K562 (cell line): Measurements from ENCODE around the gene DLK2. TPM values are rescaled to one million over a fixed set of nuclear protein-coding genes. Genes with fewer than 3 reads are reported as not detected.

Experiments
- ATAC-seq: fragments of 200-7000 bp; cut with Tn5 transposase; 3 replicates; pipeline ENCODE4 v1.9.1; 2020; ENCODE audit warnings: moderate library complexity
- BruUV-seq: library from RNA; stranded (reverse); fragments of 400-500 nt; replicated peaks from 2 replicates; lab custom pipeline; 2021; lab: Mats Ljungman, UMichigan
- CTCF ChIA-PET: fragments of 300-600 bp; formaldehyde crosslinking; extraction: SDS; loops from one replicate; lab custom pipeline; 2021; ENCODE audit warnings: low intra/inter-chr PET ratio; lab: Yijun Ruan, JAX
- POLR2A ChIA-PET: fragments of 300-600, 350-650 bp; sonication (Branson Sonifier 250); formaldehyde crosslinking; extraction: SDS; loops from one replicate; lab custom pipeline; 2021; ENCODE audit warnings: antibody characterized with exemption, inconsistent platforms; lab: Yijun Ruan, JAX
- DNase-seq, 4 experiments: peaks; one replicate each; pipeline versions ENCODE4 v3.0.0 to v3.0.0-alpha.2; 2011 to 2018; ENCODE audit warnings: low spot score in 3 of 4, mixed read lengths in 3 of 4; ENCODE audit errors: extremely low read depth in 1 of 4
- FAIRE-seq: peaks from 2 replicates; lab custom pipeline; 2011; peaks lifted over from hg19 to GRCh38; lab: Jason Lieb, UNC
- H2AFZ ChIP-seq: 2 replicates; pipeline ENCODE4 v1.6.0; 2011; ENCODE audit warnings: low read depth, low read length, control low read depth, inconsistent platforms
- H3K27ac ChIP-seq: fragments of 200-600 bp; 3 replicates; pipeline ENCODE4 v1.8.0; 2011; ENCODE audit warnings: low read depth, mild to moderate bottlenecking, control low read depth, inconsistent platforms, low read length, moderate library complexity, mixed read lengths; ENCODE audit errors: extremely low read depth
- H3K27me3 ChIP-seq, 2 experiments: fragments of 300-600 bp in 1 of 2; 2 replicates in 1 of 2; 3 replicates in 1 of 2; pipeline versions ENCODE4 v1.6.0 to v1.8.0; 2011; ENCODE audit warnings: inconsistent platforms in 2 of 2, low read length in 2 of 2, mild to moderate bottlenecking in 1 of 2, mixed read lengths in 1 of 2, moderate library complexity in 1 of 2; ENCODE audit not compliant: control insufficient read depth in 2 of 2, insufficient read depth in 2 of 2
- H3K36me3 ChIP-seq: fragments of 300-600 bp; 3 replicates; pipeline ENCODE4 v1.8.0; 2011; ENCODE audit warnings: mild to moderate bottlenecking, low read length, inconsistent platforms; ENCODE audit not compliant: control insufficient read depth, insufficient read depth
- H3K4me1 ChIP-seq, 2 experiments: fragments of 200-600 bp in 1 of 2; replicated peaks in 1 of 2; 2 replicates in 1 of 2; 3 replicates in 1 of 2; pipeline versions ENCODE4 v1.5.1 to v1.8.0; 2011; ENCODE audit warnings: inconsistent platforms in 2 of 2, low read length in 2 of 2, mild to moderate bottlenecking in 1 of 2, mixed read lengths in 1 of 2, moderate library complexity in 1 of 2; ENCODE audit not compliant: control insufficient read depth in 2 of 2, insufficient read depth in 2 of 2
- H3K4me2 ChIP-seq: 2 replicates; pipeline ENCODE4 v1.6.1; 2011; ENCODE audit warnings: low read length, control low read depth, inconsistent platforms, mixed read lengths; ENCODE audit not compliant: insufficient read depth
- H3K4me3 ChIP-seq: fragments of 200-600 bp; sonication (generic), shearing (Covaris generic); 2 replicates; pipeline ENCODE4 v1.5.1; 2016; ENCODE audit warnings: control low read depth, inconsistent platforms
- H3K79me2 ChIP-seq: fragments of 200-600 bp; 3 replicates; pipeline ENCODE4 v1.8.0; 2011; ENCODE audit warnings: low read length, inconsistent platforms; ENCODE audit not compliant: control insufficient read depth, insufficient read depth
- H3K9ac ChIP-seq, 2 experiments: 2 replicates each; pipeline versions ENCODE4 v1.6.0 to v1.6.1; 2011; ENCODE audit warnings: low read depth in 2 of 2, low read length in 2 of 2, control low read depth in 1 of 2, inconsistent platforms in 1 of 2, mild to moderate bottlenecking in 1 of 2, mixed read lengths in 1 of 2; ENCODE audit not compliant: insufficient read depth in 1 of 2
- H3K9me1 ChIP-seq: one replicate; pipeline ENCODE4 v1.6.0; 2011; ENCODE audit warnings: inconsistent platforms, mild to moderate bottlenecking, low read length, moderate library complexity; ENCODE audit not compliant: control insufficient read depth, insufficient read depth
- H3K9me3 ChIP-seq: replicated peaks from 2 replicates; pipeline ENCODE4 v1.5.1; 2011; ENCODE audit warnings: low read depth, low read length, inconsistent platforms; ENCODE audit not compliant: control insufficient read depth, insufficient read depth
- H4K20me1 ChIP-seq: replicated peaks from 2 replicates; pipeline ENCODE4 v1.6.1; 2011; ENCODE audit warnings: low read length, inconsistent platforms, mixed read lengths; ENCODE audit not compliant: control insufficient read depth, insufficient read depth
- CBX3 ChIP-seq, 2 experiments: IDR thresholded peaks; 1 replicate in 1 of 2; 2 replicates in 1 of 2; pipeline ENCODE4 v1.6.1; 2012; ENCODE audit warnings: inconsistent platforms in 2 of 2, low read length in 2 of 2, borderline replicate concordance in 1 of 2, control low read depth in 1 of 2
- WGBS: fragments of 100-300 bp; shearing (Covaris generic); methylation state at CpG from one replicate; pipeline ENCODE4 v1.1.6; 2016; ENCODE audit warnings: low coverage, mixed read lengths; ENCODE audit not compliant: insufficient coverage; ENCODE audit errors: missing lambda C conversion rate; 5-methylcytosine and 5-hydroxymethylcytosine counted together
- in situ Hi-C: fragments of 300-500 bp; cut with MboI; formaldehyde crosslinking; loops from 4 replicates; pipeline ENCODE4 v1.15.0; 2018; ENCODE audit warnings: inconsistent platforms, mixed read lengths
- intact Hi-C: fragments of 100-400 bp; cut with micrococcal nuclease; formaldehyde crosslinking; loops from 2 replicates; pipeline ENCODE4 v1.14.2; 2022
- polyA plus RNA-seq, 8 experiments: library from polyadenylated mRNA; depleted of rRNA in 4 of 8; stranded (reverse) in 5 of 8; unstranded in 3 of 8; fragments of >200 nt; fragmentation: Nextera tagmentation in 2 of 8; fragmentation: Illumina TruSeq in 1 of 8; extraction: Ambion mirVana in 2 of 8; extraction: Trizol in 1 of 8; gene quantifications; 2 replicates each; pipeline versions ENCODE4 v1.2.1 to v1.2.3, GENCODE V29; 2011 to 2014; ENCODE audit warnings: inconsistent platforms in 1 of 8, missing spikeins in 1 of 8
- total RNA-seq, 7 experiments: library from RNA; depleted of rRNA in 6 of 7; stranded (reverse); fragments of >200 nt in 6 of 7; fragmentation: Illumina TruSeq in 2 of 7; extraction: Trizol in 2 of 7; gene quantifications; 2 replicates each; pipeline versions ENCODE4 v1.2.1 to v1.2.3, GENCODE V29; 2011 to 2021; ENCODE audit warnings: low replicate concordance in 1 of 7
- TF ChIP-seq, protein P1 (sequence below), 3 experiments: IDR thresholded peaks in 2 of 3; conservative IDR thresholded peaks in 1 of 3; 2 replicates each; pipeline ENCODE4 v1.5.1; 2011 to 2012; ENCODE audit warnings: low read length in 3 of 3, mild to moderate bottlenecking in 3 of 3, control low read depth in 2 of 3, improper control_type of control experiment in 1 of 3, inconsistent platforms in 1 of 3, low read depth in 1 of 3, mixed read lengths in 1 of 3, moderate library complexity in 1 of 3; ENCODE audit not compliant: insufficient read depth in 2 of 3

Gene DLK2
- total and polyA plus RNA-seq, 9 of the 15 experiments (the other 6 are each of a cell fraction or from before 2014, with no cell fraction given), result 0.11 to 0.53 (median 0.29) TPM; not detected in 3

DNA sequence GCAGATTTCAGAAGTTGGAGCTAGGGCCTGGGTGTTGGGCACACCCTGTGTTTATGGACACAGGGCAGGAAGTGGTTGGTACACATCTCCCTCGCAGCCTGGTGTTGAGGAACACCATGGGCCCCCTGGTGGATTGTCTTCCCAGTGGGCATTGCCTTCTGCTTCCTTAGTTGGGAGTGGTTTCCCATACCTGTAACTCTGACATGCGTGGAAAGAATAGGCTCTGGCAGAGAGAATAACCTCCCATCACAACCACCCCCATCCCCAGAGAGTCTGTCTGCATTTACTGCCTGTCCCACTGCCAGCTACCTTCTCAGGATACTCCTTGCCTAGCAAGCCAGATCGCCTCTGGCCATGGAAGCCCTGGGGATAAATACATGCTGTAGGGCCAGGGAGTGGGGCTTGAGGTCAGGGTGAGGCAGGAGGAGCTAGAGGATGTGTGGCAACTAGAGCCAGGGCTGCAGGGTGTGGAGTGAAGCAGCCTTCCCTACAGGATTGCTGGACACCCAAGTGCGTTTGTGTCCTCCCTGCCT lies 40.1 kb upstream of the DLK2 start:
- H3K9me1 ChIP-seq, result peaks cover 3% of the 10 kb centered on the region
- in situ Hi-C loops (no loop called here), intact Hi-C loops (no loop called here)
- no peak overlapping the region for H3K4me3 ChIP-seq
- BruUV-seq, result no TSS peak
- 0 out of 3 replicates have a peak, but pooled peaks cover 3% of the 10 kb centered on the region for H3K79me2 ChIP-seq
- ATAC-seq (peak; percentile 5; the same call in 1 of the 3 replicates), FAIRE-seq (no peak), DNase-seq (no peak)
- H3K27me3 ChIP-seq, result no peaks in the 10 kb centered on the region
- no peak overlapping the region for H3K27ac ChIP-seq
- POLR2A ChIA-PET, result interaction anchor here (0.5 to 8.5 kb wide), 8 partner anchors 8 to 441 kb away, joined by 3 to 54 read pairs (median 4); partner anchors contain the start of gene LRRC73
- H3K9me3 ChIP-seq, result no peaks in the 10 kb centered on the region
- CTCF ChIA-PET, result interaction anchor here (0.7 to 0.9 kb wide), 2 partner anchors 41 to 592 kb away, joined by 3 to 4 read pairs; no protein-coding TSS in a partner anchor
- H3K4me1 ChIP-seq, result peaks cover 16 to 28% of the 10 kb centered on the region in 2 experiments
- H2AFZ ChIP-seq, result no peak overlapping the region
- no peak overlapping the region for H3K4me2 ChIP-seq
- TF ChIP-seq CBX3 (IDR thresholded peaks at IDR 0.05; ENCODE audit: borderline replicate concordance in 1 of 2, low read length in 2 of 2), result no peak
- TF ChIP-seq, protein P1, sequence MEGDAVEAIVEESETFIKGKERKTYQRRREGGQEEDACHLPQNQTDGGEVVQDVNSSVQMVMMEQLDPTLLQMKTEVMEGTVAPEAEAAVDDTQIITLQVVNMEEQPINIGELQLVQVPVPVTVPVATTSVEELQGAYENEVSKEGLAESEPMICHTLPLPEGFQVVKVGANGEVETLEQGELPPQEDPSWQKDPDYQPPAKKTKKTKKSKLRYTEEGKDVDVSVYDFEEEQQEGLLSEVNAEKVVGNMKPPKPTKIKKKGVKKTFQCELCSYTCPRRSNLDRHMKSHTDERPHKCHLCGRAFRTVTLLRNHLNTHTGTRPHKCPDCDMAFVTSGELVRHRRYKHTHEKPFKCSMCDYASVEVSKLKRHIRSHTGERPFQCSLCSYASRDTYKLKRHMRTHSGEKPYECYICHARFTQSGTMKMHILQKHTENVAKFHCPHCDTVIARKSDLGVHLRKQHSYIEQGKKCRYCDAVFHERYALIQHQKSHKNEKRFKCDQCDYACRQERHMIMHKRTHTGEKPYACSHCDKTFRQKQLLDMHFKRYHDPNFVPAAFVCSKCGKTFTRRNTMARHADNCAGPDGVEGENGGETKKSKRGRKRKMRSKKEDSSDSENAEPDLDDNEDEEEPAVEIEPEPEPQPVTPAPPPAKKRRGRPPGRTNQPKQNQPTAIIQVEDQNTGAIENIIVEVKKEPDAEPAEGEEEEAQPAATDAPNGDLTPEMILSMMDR (IDR thresholded peaks at IDR 0.05 in 2 of 3, conservative IDR thresholded peaks at IDR 0.05 in 1 of 3; ENCODE audit: insufficient read depth in 2 of 3, low read depth in 1 of 3, low read length in 3 of 3), result peak; percentile 13 to 28 (median 22); a peak in 1 of 6 replicates
- peak overlapping the region in 1 of 2 experiments; percentile 32; a peak in 1 of 4 replicates for H3K9ac ChIP-seq
- WGBS, result 92% methylated on average over 4 of the region's 4 CpGs
- peaks cover 30% of the 10 kb centered on the region; the same call in 2 of the 3 replicates for H3K36me3 ChIP-seq
- peaks cover 22% of the 10 kb centered on the region for H4K20me1 ChIP-seq
